Measurements from ENCODE around the gene RCL1.
A peak's percentile ranks its signal among the peaks of the same experiment; 100 is the strongest.

Gene RCL1

GRCh38 chr9:4792572-4793458 is at the start of gene RCL1:
Gene RCL1 (plus strand): TSS chr9:4792944. CDS start chr9:4793092, 148 bp downstream.
- H2AFZ ChIP-seq (ENCODE audit: low read depth, low read length): peak within 1 kb of the TSS; percentile 96
- ATAC-seq (ENCODE audit: insufficient read depth, low read depth) (peak; percentile 94), DNase-seq (peak; percentile 95)
- H3K36me3 ChIP-seq (ENCODE audit: insufficient read depth, low read length): no peaks in the 10 kb centered on the region
- H4K20me1 ChIP-seq (ENCODE audit: insufficient read depth, low read length): peaks cover 27% of the 10 kb centered on the region; the same call in 1 of the 2 replicates
- peak within 1 kb of the TSS; percentile 92 for H3K4me2 ChIP-seq (ENCODE audit: insufficient read depth, low read length)
- peaks cover 50% of the 10 kb centered on the region for H3K79me2 ChIP-seq (ENCODE audit: insufficient read depth, low read length)
- H3K4me1 ChIP-seq (ENCODE audit: insufficient read depth, low read length): peaks cover 27% of the 10 kb centered on the region
- peak within 1 kb of the TSS; percentile 81 for H3K27ac ChIP-seq (ENCODE audit: low read length)
- no peaks in the 10 kb centered on the region for H3K27me3 ChIP-seq (ENCODE audit: insufficient read depth, low read length, poor library complexity)
- peak within 1 kb of the TSS; percentile 84 for H3K9ac ChIP-seq (ENCODE audit: low read depth, low read length)
- peak within 1 kb of the TSS; percentile 88 to 92 for H3K4me3 ChIP-seq (ENCODE audit: low read depth in 1 of 2, low read length in 2 of 2)
- TF ChIP-seq EZH2 (IDR thresholded peaks at IDR 0.05; ENCODE audit: borderline replicate concordance, low read depth, low read length, severe bottlenecking) (no peak), CTCF (IDR thresholded peaks at IDR 0.05; ENCODE audit: borderline replicate concordance, extremely low read depth, low read length, poor library complexity, severe bottlenecking) (no peak)
- no peaks in the 10 kb centered on the region for H3K9me3 ChIP-seq (ENCODE audit: insufficient read depth, low read length, severe bottlenecking)

- no peak overlapping the region for H2AFZ ChIP-seq (ENCODE audit: low read depth, low read length)
- H3K4me1 ChIP-seq (ENCODE audit: insufficient read depth, low read length): peaks cover 21% of the 10 kb centered on the region
- no peaks in the 10 kb centered on the region for H3K9me3 ChIP-seq (ENCODE audit: insufficient read depth, low read length, severe bottlenecking)
- no peaks in the 10 kb centered on the region for H3K27me3 ChIP-seq (ENCODE audit: insufficient read depth, low read length, poor library complexity)
- no peaks in the 10 kb centered on the region for H4K20me1 ChIP-seq (ENCODE audit: insufficient read depth, low read length)
- ATAC-seq (ENCODE audit: insufficient read depth, low read depth): no peak
- DNase-seq: no peak
- H3K27ac ChIP-seq (ENCODE audit: low read length): no peak overlapping the region
- H3K79me2 ChIP-seq (ENCODE audit: insufficient read depth, low read length): peaks cover 26% of the 10 kb centered on the region
- no peaks in the 10 kb centered on the region for H3K36me3 ChIP-seq (ENCODE audit: insufficient read depth, low read length)
- no peak overlapping the region for H3K9ac ChIP-seq (ENCODE audit: low read depth, low read length)
- H3K4me3 ChIP-seq (ENCODE audit: low read depth in 1 of 2, low read length in 2 of 2): no peak overlapping the region
- TF ChIP-seq CTCF (IDR thresholded peaks at IDR 0.05; ENCODE audit: borderline replicate concordance, extremely low read depth, low read length, poor library complexity, severe bottlenecking): no peak
- no peak for TF ChIP-seq EZH2 (IDR thresholded peaks at IDR 0.05; ENCODE audit: borderline replicate concordance, low read depth, low read length, severe bottlenecking)
- H3K4me2 ChIP-seq (ENCODE audit: insufficient read depth, low read length): no peak overlapping the region
These were observed 49.4 kb upstream of the RCL1 start for GRCh38 chr9:4743131-4743875.

- Histone ChIP-seq H3K4me2 (ENCODE audit: insufficient read depth, low read length) (no peak overlapping the region), H3K4me3 (ENCODE audit: low read depth in 1 of 2, low read length in 2 of 2) (no peak overlapping the region), H4K20me1 (ENCODE audit: insufficient read depth, low read length) (no peaks in the 10 kb centered on the region), H3K27me3 (ENCODE audit: insufficient read depth, low read length, poor library complexity) (no peaks in the 10 kb centered on the region), H3K4me1 (ENCODE audit: insufficient read depth, low read length) (peaks cover 7% of the 10 kb centered on the region), H3K79me2 (ENCODE audit: insufficient read depth, low read length) (no peaks in the 10 kb centered on the region), H3K27ac (ENCODE audit: low read length) (no peak overlapping the region), H3K36me3 (ENCODE audit: insufficient read depth, low read length) (no peaks in the 10 kb centered on the region), H3K9ac (ENCODE audit: low read depth, low read length) (no peak overlapping the region), H3K9me3 (ENCODE audit: insufficient read depth, low read length, severe bottlenecking) (no peaks in the 10 kb centered on the region), H2AFZ (ENCODE audit: low read depth, low read length) (no peak overlapping the region)
- DNase-seq (no peak), ATAC-seq (ENCODE audit: insufficient read depth, low read depth) (no peak)
- no peak for TF ChIP-seq CTCF (IDR thresholded peaks at IDR 0.05; ENCODE audit: borderline replicate concordance, extremely low read depth, low read length, poor library complexity, severe bottlenecking)
- TF ChIP-seq EZH2 (IDR thresholded peaks at IDR 0.05; ENCODE audit: borderline replicate concordance, low read depth, low read length, severe bottlenecking): no peak
These were observed 46.3 kb upstream of the RCL1 start for GRCh38 chr9:4746278-4747030.

All from DND-41 (cell line).